GM21447 (cell line): ENCODE data around the gene PLD1.

Experiments used
- ATAC-seq: cut with Tn5 transposase; IDR thresholded peaks from one replicate; pipeline ENCODE4 v1.9.1; 2021; ENCODE audit not compliant: unreplicated experiment

The PLD1 gene

GRCh38 chr3:171837698-171838097 is 27.4 kb upstream of the PLD1 start:
- ATAC-seq, result no peak

DNA sequence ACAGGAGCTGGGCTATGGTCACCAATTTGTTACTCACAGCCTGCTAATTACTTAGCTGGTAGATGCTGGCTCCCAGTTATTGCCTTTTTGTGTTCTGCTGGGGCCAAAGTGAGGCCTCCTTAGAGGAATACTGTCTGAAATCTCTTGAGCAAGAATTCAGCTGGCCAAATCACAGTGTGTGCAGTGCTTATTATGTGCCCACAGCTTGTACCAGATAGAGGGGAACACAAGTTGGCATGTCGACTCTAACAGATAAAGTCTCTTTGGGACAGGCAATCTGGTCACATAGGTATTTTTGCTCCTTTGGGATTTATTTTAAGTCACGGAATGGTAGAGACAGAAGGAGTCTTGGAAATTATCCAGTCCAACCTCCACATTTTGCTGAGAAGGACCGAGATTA is 26.6 kb upstream of the PLD1 start:
- ATAC-seq, result no peak

DNA sequence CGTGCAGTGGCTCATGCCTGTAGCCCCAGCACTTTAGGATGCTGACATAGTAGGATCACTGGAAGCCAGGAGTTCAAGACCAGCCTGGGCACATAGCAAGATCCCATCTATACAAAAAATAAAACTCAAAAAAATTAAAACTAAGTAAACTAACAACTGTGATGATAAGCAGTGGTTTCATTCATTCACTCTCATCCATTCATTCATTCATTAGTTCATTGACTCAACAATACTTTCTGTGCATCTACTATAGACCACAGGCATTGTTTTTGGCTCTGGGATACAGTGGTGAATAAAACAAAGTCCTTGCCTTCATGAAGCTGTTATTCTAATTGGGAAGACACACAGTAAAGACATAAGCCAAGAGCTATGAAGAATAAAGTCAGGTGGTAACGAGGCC is 25.3 kb upstream of the PLD1 start:
- no peak for ATAC-seq

DNA sequence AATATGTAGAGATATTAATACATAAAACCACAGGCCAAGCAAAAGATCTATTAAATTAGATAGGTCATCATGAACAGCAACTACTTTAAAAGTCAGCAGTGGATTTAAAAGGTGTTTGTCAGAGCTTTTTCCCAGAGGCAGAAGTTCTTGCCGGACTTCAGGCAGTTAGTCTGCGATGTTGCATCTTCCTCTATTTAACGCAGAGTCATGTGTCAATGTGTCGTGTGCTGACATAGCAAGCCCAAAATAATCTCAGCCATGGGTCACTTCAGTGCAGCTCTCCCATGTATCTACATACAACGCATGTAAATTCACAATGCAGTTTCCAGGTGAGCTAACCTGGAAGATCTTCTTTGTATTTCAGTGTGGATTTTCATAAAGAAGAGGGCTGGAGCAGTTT is 24.8 kb upstream of the PLD1 start:
- ATAC-seq, result no peak

DNA sequence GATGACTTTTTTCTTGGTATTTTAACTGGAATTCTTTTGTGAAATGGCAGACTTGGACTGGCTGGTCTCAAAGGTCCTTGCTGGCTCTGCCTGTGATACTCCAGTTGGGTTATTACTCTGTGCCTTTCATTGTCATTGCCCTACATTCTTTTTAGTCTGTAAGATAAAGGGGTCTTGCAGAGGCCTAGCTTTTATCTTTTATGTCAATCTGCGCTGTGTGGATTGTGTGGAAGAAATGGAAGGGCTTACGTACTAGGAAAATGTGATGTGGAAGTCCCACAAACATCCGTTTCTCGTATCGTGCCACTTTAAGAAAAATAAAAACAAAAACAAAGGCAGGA is 24.1 kb upstream of the PLD1 start:
- no peak for ATAC-seq

- ATAC-seq, result peak; percentile 59
Measured at GRCh38 chr3:171833789-171834460, 23.6 kb upstream of the PLD1 start.

DNA sequence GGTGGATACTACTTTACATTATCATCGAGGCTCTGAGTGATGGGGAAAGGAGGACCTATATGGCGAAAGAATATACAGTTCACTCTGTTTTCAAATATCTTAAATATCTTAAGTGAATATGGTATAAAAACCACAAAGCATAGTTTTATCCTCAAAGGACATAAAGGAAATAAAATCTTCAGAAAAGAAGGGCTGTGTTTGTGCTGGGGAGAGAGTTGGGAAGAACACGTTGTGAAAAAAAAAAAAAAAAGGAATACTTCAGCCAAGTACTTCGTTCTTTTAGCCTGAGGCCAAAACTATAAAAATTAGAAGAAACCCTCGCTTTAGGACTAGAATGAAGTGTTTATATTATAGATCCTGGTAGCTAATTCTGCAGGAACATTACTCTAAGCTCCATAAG is 22.7 kb upstream of the PLD1 start:
- no peak for ATAC-seq

DNA sequence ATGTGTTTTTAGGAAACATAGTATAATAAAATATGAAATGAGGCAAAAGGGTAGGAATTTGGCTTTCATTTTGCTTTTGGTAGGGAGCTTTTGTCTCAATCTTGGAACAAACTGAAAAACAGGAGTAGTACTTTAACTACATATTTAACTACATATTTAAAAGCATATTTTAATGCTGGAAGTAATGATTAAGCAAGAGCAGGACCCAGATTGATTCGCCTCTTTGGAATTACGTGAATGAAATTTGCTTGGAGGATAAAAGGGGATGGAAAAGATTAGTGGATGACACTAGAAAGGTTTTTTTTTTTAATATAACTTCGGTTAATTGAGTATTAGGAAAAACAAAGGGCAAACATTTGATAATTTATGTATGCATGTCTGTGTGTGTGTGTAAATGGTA is 21.7 kb upstream of the PLD1 start:
- ATAC-seq, result no peak

- ATAC-seq, result no peak
Measured at GRCh38 chr3:171830518-171830875, 20.2 kb upstream of the PLD1 start.

DNA sequence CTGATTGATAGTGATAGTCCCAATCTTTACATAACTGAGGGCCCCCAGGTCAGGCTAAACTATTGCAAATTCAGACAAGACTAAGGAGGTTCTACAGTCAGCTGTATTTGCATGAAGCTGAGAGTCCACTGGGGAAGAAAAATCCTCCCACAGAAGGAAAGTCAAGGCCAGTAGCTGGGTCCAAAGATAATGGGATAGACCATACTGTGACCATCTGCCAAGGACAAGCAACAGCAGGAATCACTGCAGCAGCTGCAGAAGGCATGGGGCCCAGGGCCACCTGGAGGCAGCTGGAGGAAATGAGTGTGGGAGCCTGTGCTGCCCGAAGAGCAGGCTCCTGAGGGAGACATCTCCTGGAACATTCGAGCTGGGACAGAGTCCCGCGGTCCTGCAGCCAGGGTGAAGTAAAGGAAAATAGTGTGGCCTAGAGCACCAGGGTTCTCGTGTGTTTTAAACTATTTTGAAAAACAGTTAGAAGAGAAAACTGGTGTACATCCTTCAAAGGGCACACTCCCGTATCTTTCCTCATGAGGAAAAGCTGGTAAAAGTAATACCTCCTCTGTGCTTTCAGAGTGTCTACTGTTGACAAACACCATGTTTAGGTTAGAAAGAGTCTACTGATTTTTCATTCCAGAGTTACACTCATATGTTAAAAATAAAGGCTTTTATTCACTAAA is 19.7 kb upstream of the PLD1 start:
- ATAC-seq, result peak; percentile 69

- ATAC-seq, result no peak
Measured at GRCh38 chr3:171828902-171829770, 18.9 kb upstream of the PLD1 start.

GRCh38 chr3:171827836-171828458 is 17.7 kb upstream of the PLD1 start:
- ATAC-seq, result no peak

DNA sequence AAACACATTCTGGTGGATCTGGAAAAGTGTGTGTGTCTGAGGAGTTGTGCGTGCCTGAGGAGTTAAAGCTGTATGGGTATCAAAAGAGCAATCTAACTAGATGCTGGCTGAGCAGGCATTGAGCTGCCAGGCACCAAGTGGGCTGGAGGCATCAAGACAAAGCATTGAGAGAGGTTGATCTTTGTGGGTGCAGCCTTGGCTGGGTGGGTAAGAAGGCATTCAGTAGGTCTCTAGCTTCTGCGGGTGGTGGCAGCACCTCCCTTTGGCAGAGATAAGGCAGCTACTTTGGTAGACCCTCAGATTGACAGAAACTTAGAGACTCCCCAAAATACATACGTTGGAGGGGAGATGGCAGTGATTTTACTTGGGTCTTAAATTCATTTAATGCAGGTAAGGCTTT is 17.1 kb upstream of the PLD1 start:
- ATAC-seq, result no peak

- ATAC-seq, result no peak
Measured at GRCh38 chr3:171825222-171825828, 15.0 kb upstream of the PLD1 start.

GRCh38 chr3:171824824-171825221 is 14.5 kb upstream of the PLD1 start:
- no peak for ATAC-seq

DNA sequence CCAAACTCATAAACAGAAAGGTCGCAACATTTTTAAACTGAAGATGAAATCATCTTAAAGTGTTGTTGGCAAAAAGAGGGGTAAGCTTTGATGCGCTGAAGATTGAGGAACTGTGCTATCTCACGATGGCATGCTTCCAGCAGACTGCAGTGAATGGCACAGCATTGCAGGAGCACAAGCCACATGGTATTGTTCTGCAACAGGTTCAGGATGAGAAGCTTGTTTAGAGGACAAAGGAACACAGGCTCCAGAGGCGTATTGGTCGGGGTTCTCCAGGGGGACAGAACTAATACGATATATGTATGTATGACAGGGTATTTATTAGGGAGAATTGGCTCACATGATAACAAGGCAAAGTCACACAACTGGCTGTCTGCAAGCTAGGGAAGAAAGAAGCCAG is 13.8 kb upstream of the PLD1 start:
- no peak for ATAC-seq

GRCh38 chr3:171822431-171823106 is 12.3 kb upstream of the PLD1 start:
- peak; percentile 82 for ATAC-seq

- ATAC-seq, result no peak
Measured at GRCh38 chr3:171821778-171822358, 11.6 kb upstream of the PLD1 start.

DNA sequence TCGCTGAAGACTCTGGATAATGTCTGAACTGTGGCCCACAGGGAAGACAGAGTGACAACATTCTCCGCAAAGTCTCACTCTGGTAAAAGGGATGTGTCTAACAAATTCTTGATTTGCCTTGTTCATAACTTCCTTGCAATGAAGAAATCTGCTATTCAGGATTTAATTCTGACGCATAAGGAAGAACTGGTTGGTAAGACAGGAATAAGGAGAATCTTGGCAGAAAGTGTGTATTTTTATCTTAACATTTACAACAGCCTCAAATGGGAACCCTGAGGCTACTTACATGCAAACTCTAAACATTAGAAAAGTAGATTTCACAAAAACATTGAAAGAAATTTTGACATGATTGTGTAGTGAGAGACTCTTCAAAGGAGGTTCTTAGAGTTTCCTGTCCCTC is 10.8 kb upstream of the PLD1 start:
- no peak for ATAC-seq

DNA sequence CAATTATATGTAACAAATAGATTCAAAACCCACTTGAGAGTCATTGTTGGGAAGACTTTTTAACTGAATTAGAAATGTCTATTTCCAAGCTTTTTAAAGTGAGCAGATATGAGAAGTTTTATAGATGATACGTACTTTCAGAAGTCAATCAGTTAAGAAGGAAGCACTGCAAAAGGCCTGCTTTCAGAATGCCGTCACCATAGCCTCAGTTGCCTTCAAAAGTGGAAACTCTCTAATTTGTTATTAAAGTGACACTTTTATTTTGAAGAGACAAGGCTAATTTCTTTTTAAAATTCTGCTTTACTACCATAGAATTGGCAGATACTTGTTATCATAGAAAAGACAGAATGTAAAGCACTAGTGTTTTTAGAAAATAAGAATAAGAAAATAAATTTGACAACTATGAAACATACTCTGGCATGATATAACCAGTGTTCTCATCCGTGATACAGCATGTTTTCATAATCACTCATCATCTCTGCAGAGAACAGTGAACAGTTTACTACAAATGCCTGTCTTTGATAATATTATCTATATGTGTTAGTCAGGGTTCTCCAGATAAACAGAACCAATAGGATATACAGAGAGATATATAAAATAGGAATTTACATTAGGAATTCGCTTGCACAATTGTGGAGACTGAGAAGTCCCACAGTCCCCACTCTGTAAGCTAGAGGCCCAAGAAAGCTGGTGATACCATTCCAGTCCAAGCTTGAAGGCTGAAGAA is 7.0 kb upstream of the PLD1 start:
- no peak for ATAC-seq
